Pancreas (tissue), 10 donors: Measurements from ENCODE around the gene ALKBH4. TPM values are rescaled to one million over a fixed set of nuclear protein-coding genes. Genes with fewer than 3 reads are reported as not detected.

ENCODE experiments used
- ATAC-seq, 4 donors: fragments of 200-7000 bp; cut with Tn5 transposase; one replicate each; pipeline versions ENCODE4 v1.8.0 to v1.9.1; 2020; ENCODE audit warnings: mild to moderate bottlenecking in 4 of 4, moderate library complexity in 4 of 4
- DNase-seq, 6 donors: peaks; one replicate each; pipeline ENCODE4 v3.0.0-alpha.2; 2020
- FAIRE-seq: peaks from 2 replicates; lab custom pipeline; 2012; peaks lifted over from hg19 to GRCh38; lab: Jason Lieb, UNC
- H3K27ac ChIP-seq, 4 donors: fragments of 200-600 bp; sonication (generic); 1 replicate in 3 of 4; 2 replicates in 1 of 4; pipeline versions ENCODE4 v1.5.0 to v1.8.0; 2020
- H3K27me3 ChIP-seq, 4 donors: fragments of 200-600 bp; one replicate each; pipeline ENCODE4 v1.8.0; 2021
- H3K36me3 ChIP-seq, 3 donors: fragments of 200-600 bp; sonication (generic) in 1 of 3; one replicate each; pipeline versions ENCODE4 v1.5.0 to v1.8.0; 2020 to 2021
- H3K4me1 ChIP-seq, 3 donors: fragments of 200-600 bp; one replicate each; pipeline ENCODE4 v1.8.0; 2021
- H3K4me3 ChIP-seq, 4 donors: fragments of 200-600 bp; sonication (generic) in 2 of 4; one replicate each; pipeline versions ENCODE4 v1.5.0 to v1.8.0; 2020 to 2021
- H3K9me3 ChIP-seq, 4 donors: fragments of 200-600 bp; one replicate each; pipeline ENCODE4 v1.8.0; 2021
- WGBS, 2 donors: extraction: QIAGEN DNeasy Blood & Tissue Kit; methylation state at CpG; one replicate each; pipeline ENCODE4 v1.1.7; 2013; 5-methylcytosine and 5-hydroxymethylcytosine counted together
- intact Hi-C, 3 donors: fragments of 100-400 bp; cut with DNase I; formaldehyde crosslinking; loops; one replicate each; pipeline versions ENCODE4 v1.11.1 to v1.14.2; 2022
- polyA plus RNA-seq, 2 donors: library from polyadenylated mRNA; stranded (reverse); fragments of 200-250 nt; gene quantifications; one replicate each; pipeline ENCODE4 v1.2.3, GENCODE V29; 2013
- total RNA-seq, 6 donors: library from RNA; stranded (reverse); fragmentation: NEBNext Ultra II Directional in 4 of 6; extraction: Animal tissue kit (Norgen Biotek cat#: 25700) in 4 of 6; gene quantifications; one replicate each; pipeline versions ENCODE4 v1.2.1 to v1.2.4, GENCODE V29; 2021 to 2023
- TF ChIP-seq, protein P1 (sequence below), 4 donors: fragments of 200-600 bp; sonication (generic) in 3 of 4; IDR thresholded peaks; one replicate each; pipeline versions ENCODE4 v1.5.0 to v1.8.0; 2021; ENCODE audit warnings: antibody characterized with exemption in 4 of 4
- donor health status: healthy with polysubstance abuse.
- donor health status: DM: no; HTN: no; CAD: no; lungs with moderate emphysema.
- donor health status: DM: no; HTN: no; CAD: no.
- donor health status: control.
- donor health status: control.
- donor health status: Bipolar disorder and iron deficiency.
- donor health status: DM: yes; HTN: yes; CAD: no.
- donor health status: DM: no; HTN: no; CAD: no.
- donor health status: DM: no; HTN: no; CAD: no.
- donor health status: DM: yes; HTN: yes; CAD: no.

Gene ALKBH4
- total and polyA plus RNA-seq, 8 donors: 3.5 to 9.3 (median 5.5) TPM

DNA sequence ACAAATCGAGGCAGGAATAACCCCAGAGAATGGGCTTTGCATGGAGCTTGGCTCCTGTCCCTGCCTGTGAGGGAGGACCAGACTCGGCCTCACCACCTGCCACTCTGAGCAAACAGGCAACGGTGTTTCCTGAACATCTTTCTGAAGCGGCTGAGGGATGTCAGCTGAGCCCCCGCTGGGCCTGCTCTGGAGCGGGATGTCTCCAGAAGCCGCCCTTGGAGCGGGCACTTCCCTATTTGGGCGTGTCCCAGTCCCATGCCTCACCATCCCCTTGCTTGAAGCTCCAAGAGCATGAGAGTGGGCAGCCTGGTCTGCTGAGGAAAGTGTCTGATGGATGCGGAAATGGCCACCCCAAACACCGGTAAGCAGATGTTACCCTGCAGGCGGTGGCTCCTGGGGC is 10.2 kb downstream of the ALKBH4 start:
- Histone ChIP-seq H3K9me3 (no peaks in the 10 kb centered on the region), H3K27me3 (no peaks in the 10 kb centered on the region), H3K4me3 (no peak overlapping the region), H3K27ac (no peak overlapping the region), H3K4me1 (no peaks in the 10 kb centered on the region), H3K36me3 (peaks cover 0 to 19% (median 0%) of the 10 kb centered on the region in 3 donors)
- TF ChIP-seq, protein P1, sequence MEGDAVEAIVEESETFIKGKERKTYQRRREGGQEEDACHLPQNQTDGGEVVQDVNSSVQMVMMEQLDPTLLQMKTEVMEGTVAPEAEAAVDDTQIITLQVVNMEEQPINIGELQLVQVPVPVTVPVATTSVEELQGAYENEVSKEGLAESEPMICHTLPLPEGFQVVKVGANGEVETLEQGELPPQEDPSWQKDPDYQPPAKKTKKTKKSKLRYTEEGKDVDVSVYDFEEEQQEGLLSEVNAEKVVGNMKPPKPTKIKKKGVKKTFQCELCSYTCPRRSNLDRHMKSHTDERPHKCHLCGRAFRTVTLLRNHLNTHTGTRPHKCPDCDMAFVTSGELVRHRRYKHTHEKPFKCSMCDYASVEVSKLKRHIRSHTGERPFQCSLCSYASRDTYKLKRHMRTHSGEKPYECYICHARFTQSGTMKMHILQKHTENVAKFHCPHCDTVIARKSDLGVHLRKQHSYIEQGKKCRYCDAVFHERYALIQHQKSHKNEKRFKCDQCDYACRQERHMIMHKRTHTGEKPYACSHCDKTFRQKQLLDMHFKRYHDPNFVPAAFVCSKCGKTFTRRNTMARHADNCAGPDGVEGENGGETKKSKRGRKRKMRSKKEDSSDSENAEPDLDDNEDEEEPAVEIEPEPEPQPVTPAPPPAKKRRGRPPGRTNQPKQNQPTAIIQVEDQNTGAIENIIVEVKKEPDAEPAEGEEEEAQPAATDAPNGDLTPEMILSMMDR (IDR thresholded peaks at IDR 0.05): no peak
- FAIRE-seq (no peak), ATAC-seq (no peak), DNase-seq (no peak)
- intact Hi-C loops: no loop called here
- WGBS, 2 donors: 65 to 73% methylated on average over 12 of the region's 12 CpGs

DNA sequence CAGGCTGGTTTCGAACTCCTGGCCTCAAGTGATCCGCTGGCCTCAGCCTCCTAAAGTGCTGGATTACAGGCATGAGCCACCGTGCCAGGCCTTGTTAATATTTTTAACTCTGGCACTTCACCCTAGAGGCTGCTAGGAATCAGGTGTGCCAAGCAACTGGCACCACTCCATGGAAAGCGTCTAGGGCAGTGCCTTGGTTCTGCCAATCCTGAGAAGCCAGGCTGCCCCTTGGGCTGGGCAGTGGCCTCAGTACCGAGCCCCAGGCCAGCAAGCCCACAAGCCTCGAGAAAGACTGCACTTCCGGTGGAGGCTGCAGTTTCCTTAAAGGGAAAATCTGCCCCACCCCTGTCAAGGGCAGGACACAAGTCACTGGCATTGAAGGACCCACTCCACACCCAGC is 11.3 kb downstream of the ALKBH4 start:
- Histone ChIP-seq H3K27me3 (no peaks in the 10 kb centered on the region), H3K9me3 (no peaks in the 10 kb centered on the region), H3K4me3 (no peak overlapping the region), H3K27ac (no peak overlapping the region), H3K4me1 (no peaks in the 10 kb centered on the region), H3K36me3 (peaks cover 0 to 18% (median 0%) of the 10 kb centered on the region in 3 donors)
- 63 to 67% methylated on average over 7 of the region's 7 CpGs for WGBS, 2 donors
- no peak for FAIRE-seq
- no peak for ATAC-seq
- intact Hi-C loops: no loop called here
- no peak for DNase-seq
- TF ChIP-seq, protein P1 (IDR thresholded peaks at IDR 0.05): no peak

DNA sequence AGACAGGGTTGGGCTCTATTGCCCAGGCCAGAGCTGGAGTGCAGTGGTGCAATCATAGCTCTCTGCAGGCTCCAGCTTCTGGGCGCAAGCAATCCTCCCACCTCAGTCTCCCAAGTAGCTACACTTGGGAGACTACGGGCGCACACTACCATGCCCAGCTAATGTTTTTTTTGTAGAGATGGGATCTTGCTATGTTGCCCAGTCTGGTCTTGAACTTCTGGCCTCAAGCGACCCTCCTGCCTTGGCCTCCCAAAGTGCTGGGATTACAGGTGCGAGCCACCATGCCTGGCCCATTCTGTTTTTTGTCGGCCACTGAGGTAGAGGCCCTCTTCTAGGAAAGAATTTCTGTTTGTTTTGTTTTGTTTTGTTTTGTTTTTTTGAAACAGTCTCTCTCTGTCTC is 12.2 kb downstream of the ALKBH4 start:
- TF ChIP-seq, protein P1 (IDR thresholded peaks at IDR 0.05): no peak
- DNase-seq: no peak
- no peak for FAIRE-seq
- Histone ChIP-seq H3K27me3 (no peaks in the 10 kb centered on the region), H3K4me1 (no peaks in the 10 kb centered on the region), H3K27ac (no peak overlapping the region), H3K9me3 (no peaks in the 10 kb centered on the region), H3K4me3 (no peak overlapping the region), H3K36me3 (peaks cover 0 to 9% (median 0%) of the 10 kb centered on the region in 3 donors)
- intact Hi-C loops: no loop called here
- WGBS, 2 donors: 89 to 96% methylated on average over 6 of the region's 6 CpGs
- ATAC-seq: no peak

DNA sequence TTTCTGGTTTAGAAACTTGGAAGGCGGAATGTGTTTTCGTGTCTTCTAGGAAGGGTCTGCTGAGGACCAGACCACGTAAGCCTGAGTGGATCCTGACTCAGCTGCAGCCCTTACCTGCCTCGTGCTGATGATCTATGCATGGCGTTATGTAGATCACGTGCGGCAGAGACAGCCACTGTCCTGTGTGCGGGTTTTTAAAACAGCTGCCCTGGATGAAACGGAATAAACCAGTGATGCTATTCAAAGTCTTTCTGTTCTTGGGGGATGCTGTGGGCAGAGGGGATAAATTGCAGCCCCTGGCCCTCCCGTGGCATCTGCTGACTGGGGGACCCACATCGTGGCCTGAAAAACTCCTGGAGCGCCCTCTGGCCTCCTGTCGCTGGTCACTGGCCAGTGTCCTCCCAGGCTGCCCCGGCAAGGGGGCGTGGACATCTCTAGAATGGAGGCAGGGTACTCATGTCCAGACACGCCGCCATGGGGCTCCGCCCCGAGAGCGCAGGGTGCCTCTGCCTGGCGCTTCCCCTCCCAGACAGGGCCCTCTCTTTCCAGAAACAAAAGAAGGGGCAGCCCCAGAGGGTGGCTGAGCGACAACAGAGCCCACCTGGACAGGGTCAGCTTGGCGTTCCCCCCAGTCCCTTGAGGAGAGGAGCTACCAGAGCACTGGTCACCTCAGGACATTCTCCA is 13.2 kb downstream of the ALKBH4 start:
- FAIRE-seq (no peak), ATAC-seq (peak in 2 of 4 donors; percentile 10 to 45), DNase-seq (no peak)
- TF ChIP-seq, protein P1 (IDR thresholded peaks at IDR 0.05): no peak
- intact Hi-C loops: no loop called here
- H3K4me1 ChIP-seq: no peaks in the 10 kb centered on the region
- peaks cover 0 to 5% (median 0%) of the 10 kb centered on the region in 3 donors for H3K36me3 ChIP-seq
- H3K4me3 ChIP-seq: no peak overlapping the region
- H3K27me3 ChIP-seq: no peaks in the 10 kb centered on the region
- no peaks in the 10 kb centered on the region for H3K9me3 ChIP-seq
- WGBS, 2 donors: 35 to 41% methylated on average over 23 of the region's 23 CpGs
- no peak overlapping the region for H3K27ac ChIP-seq

DNA sequence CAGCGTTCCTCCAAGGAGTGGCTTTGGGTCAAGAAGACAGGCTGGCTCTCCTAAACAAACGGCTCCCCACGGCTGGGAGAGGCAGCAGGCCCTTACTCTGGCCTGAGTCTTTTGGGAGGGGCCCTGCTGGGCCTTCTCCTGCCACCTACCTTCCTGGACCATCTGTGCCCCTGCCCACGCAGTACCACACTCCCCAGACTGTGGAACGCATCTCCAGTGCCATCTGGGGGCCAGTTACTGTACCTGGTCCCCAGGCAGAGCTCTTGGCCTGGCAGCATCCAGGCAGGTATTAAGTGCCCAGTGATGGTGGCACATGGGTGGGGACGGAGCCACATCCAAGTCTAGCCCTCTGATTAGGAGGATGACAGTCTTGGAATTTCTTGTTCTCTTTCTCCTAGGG is 14.4 kb downstream of the ALKBH4 start:
- Histone ChIP-seq H3K4me3 (no peak overlapping the region), H3K27me3 (no peaks in the 10 kb centered on the region), H3K27ac (no peak overlapping the region), H3K9me3 (no peaks in the 10 kb centered on the region), H3K4me1 (no peaks in the 10 kb centered on the region), H3K36me3 (peaks cover 0 to 5% (median 0%) of the 10 kb centered on the region in 3 donors)
- TF ChIP-seq, protein P1 (IDR thresholded peaks at IDR 0.05): no peak
- ATAC-seq (peak in 2 of 4 donors; percentile 21 to 23), DNase-seq (no peak), FAIRE-seq (no peak)
- 75 to 76% methylated on average over 6 of the region's 6 CpGs for WGBS, 2 donors
- intact Hi-C loops: no loop called here
